ENCODE measurements around the gene ARID1B. TPM values are rescaled to one million over a fixed set of nuclear protein-coding genes. Genes with fewer than 3 reads are reported as not detected.

ARID1B gene
- total and polyA plus RNA-seq, 9 of the 15 experiments (the other 6 are each of a cell fraction or from before 2014, with no cell fraction given), result 12.5 to 50.5 (median 25.8) TPM

DNA sequence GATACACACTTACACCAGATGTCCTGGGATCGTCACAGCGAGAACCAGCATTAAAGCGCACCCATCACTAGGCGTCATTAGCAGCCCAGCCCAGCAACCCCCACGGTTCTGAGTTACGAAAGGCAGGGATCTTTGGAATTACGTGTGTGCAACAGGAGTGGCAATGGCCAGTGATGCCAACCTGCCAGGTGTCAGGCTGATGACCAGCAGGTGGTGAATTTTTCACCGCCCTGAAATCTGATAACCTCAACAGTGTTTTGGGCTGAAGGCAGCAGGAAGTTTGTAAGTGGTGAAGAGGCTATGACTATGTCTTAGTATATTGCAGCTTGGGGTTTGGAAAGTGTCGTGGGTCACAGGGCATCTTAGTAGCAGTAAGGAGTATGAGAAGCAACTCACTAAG is 380.1 kb downstream of the ARID1B start:
- no peaks in the 10 kb centered on the region for H3K79me2 ChIP-seq (ENCODE audit: control insufficient read depth, insufficient read depth, low read length)
- ATAC-seq (no peak), FAIRE-seq (no peak), DNase-seq (ENCODE audit: extremely low read depth in 1 of 4, low spot score in 3 of 4) (no peak)
- no TSS peak for BruUV-seq (replicated peaks)
- no peak overlapping the region for H3K9ac ChIP-seq (ENCODE audit: insufficient read depth in 1 of 2, low read depth in 2 of 2, low read length in 2 of 2)
- H3K4me2 ChIP-seq (ENCODE audit: insufficient read depth, low read length), result no peak overlapping the region
- POLR2A ChIA-PET, result interaction anchor here (0.6 kb wide), 1 partner anchor 441 kb away, joined by 3 read pairs; no protein-coding TSS in a partner anchor
- no peaks in the 10 kb centered on the region for H3K36me3 ChIP-seq (ENCODE audit: control insufficient read depth, insufficient read depth, low read length)
- no peaks in the 10 kb centered on the region for H3K9me1 ChIP-seq (ENCODE audit: control insufficient read depth, insufficient read depth, low read length)
- TF ChIP-seq ZNF121 (CRISPR knock-in tag; conservative IDR thresholded peaks at IDR 0.05), result no peak
- no peak for TF ChIP-seq FOXK1 (CRISPR knock-in tag; IDR thresholded peaks at IDR 0.05; ENCODE audit: borderline replicate concordance)
- TF ChIP-seq MYBL2 (IDR thresholded peaks at IDR 0.05; ENCODE audit: low read depth), result no peak
- no peak for TF ChIP-seq MYBL2 (CRISPR knock-in tag; IDR thresholded peaks at IDR 0.05; ENCODE audit: borderline replicate concordance)
- TF ChIP-seq ZFP36 (IDR thresholded peaks at IDR 0.05; ENCODE audit: low read depth, low read length, partially characterized antibody), result no peak
- no peak for TF ChIP-seq KLF10 (CRISPR knock-in tag; IDR thresholded peaks at IDR 0.05)
- no peak for TF ChIP-seq HNRNPLL (IDR thresholded peaks at IDR 0.05; ENCODE audit: low read depth, low read length, poor library complexity, severe bottlenecking)
- no peak overlapping the region for H3K27ac ChIP-seq (ENCODE audit: extremely low read depth, low read depth, low read length)
- WGBS (ENCODE audit: insufficient coverage, low coverage, missing lambda C conversion rate), result 90% methylated on average over 9 of the region's 9 CpGs
- no peak overlapping the region for H3K4me3 ChIP-seq
- no peaks in the 10 kb centered on the region for H3K9me3 ChIP-seq (replicated peaks; ENCODE audit: control insufficient read depth, insufficient read depth, low read depth, low read length)
- 0 out of 2 replicates have a peak, but pooled peaks cover 5% of the 10 kb centered on the region for H4K20me1 ChIP-seq (replicated peaks; ENCODE audit: control insufficient read depth, insufficient read depth, low read length)
- H3K27me3 ChIP-seq (ENCODE audit: control insufficient read depth in 2 of 2, insufficient read depth in 2 of 2, low read length in 2 of 2), result no peaks in the 10 kb centered on the region
- CTCF ChIA-PET (ENCODE audit: low intra/inter-chr PET ratio), result no interaction called here
- 0 out of 5 replicates have a peak, but pooled peaks cover 0 to 3% of the 10 kb centered on the region in 2 experiments for H3K4me1 ChIP-seq (replicated peaks in 1 of 2; ENCODE audit: control insufficient read depth in 2 of 2, insufficient read depth in 2 of 2, low read length in 2 of 2)
- in situ Hi-C loops (cut with MboI), result no loop called here
- H2AFZ ChIP-seq (ENCODE audit: low read depth, low read length), result no peak overlapping the region
- intact Hi-C loops (cut with micrococcal nuclease), result loop anchor here (10.0 kb wide), 1 partner anchor 122 kb away; no protein-coding TSS in a partner anchor
